PC-3 (cell line): ENCODE measurements around the gene MYO1H. TPM values are rescaled to one million over a fixed set of nuclear protein-coding genes. Genes with fewer than 3 reads are reported as not detected.

Experiments
- ATAC-seq: fragments of 200-7000 bp; cut with Tn5 transposase; 2 replicates; pipeline ENCODE4 v1.9.1; 2020; ENCODE audit warnings: mild to moderate bottlenecking, moderate library complexity
- BruUV-seq: library from RNA; stranded (reverse); fragments of 400-500 nt; replicated peaks from 2 replicates; lab custom pipeline; 2021; lab: Mats Ljungman, UMichigan
- CTCF ChIA-PET: fragments of 300-600 bp; sonication (Branson Sonifier 250); formaldehyde crosslinking; loops from one replicate; lab custom pipeline; 2022; ENCODE audit warnings: antibody characterized with exemption; lab: Charles Lee
- POLR2A ChIA-PET: fragments of 300-600 bp; sonication (Branson Sonifier 250); formaldehyde crosslinking; loops from one replicate; lab custom pipeline; 2022; ENCODE audit warnings: antibody characterized with exemption; ENCODE audit not compliant: unreplicated experiment; lab: Charles Lee
- DNase-seq: peaks from one replicate; pipeline ENCODE4 v3.0.0-alpha.2; 2015
- H2AFZ ChIP-seq: fragments of 300-600 bp; sonication (generic); 2 replicates; pipeline ENCODE4 v1.6.0; 2016; ENCODE audit warnings: antibody characterized with exemption, low read length
- H3F3A ChIP-seq: fragments of 300-600 bp; sonication (generic); one replicate; pipeline ENCODE4 v1.6.0; 2017; ENCODE audit warnings: antibody characterized with exemption, low read length, control low read depth, mild to moderate bottlenecking; ENCODE audit not compliant: unreplicated experiment
- H3K27ac ChIP-seq: fragments of 300-600 bp; sonication (generic); 2 replicates; pipeline ENCODE4 v1.5.1; 2016; ENCODE audit warnings: mild to moderate bottlenecking, low read length
- H3K27me3 ChIP-seq: fragments of 300-600 bp; sonication (generic); 2 replicates; pipeline ENCODE4 v1.6.1; 2016; ENCODE audit warnings: low read length, mixed read lengths
- H3K36me3 ChIP-seq: fragments of 300-600 bp; sonication (generic); 2 replicates; pipeline ENCODE4 v1.6.1; 2016; ENCODE audit warnings: low read depth, mixed run types, low read length, mixed read lengths
- H3K4me1 ChIP-seq: fragments of 300-600 bp; sonication (generic); 2 replicates; pipeline ENCODE4 v1.5.1; 2016; ENCODE audit warnings: low read length; ENCODE audit not compliant: insufficient read depth
- H3K4me2 ChIP-seq: fragments of 300-600 bp; sonication (generic); 2 replicates; pipeline ENCODE4 v1.6.0; 2016; ENCODE audit warnings: low read length
- H3K4me3 ChIP-seq: fragments of 300-600 bp; sonication (generic); 2 replicates; pipeline ENCODE4 v1.5.1; 2016; ENCODE audit warnings: mild to moderate bottlenecking, low read length, mixed read lengths
- H3K79me2 ChIP-seq: fragments of 300-600 bp; sonication (generic); 2 replicates; pipeline ENCODE4 v1.6.1; 2017; ENCODE audit warnings: low read length, mixed read lengths
- H3K9ac ChIP-seq: fragments of 300-600 bp; sonication (generic); 2 replicates; pipeline ENCODE4 v1.6.0; 2016; ENCODE audit warnings: mild to moderate bottlenecking, low read length
- H3K9me2 ChIP-seq: fragments of 300-600 bp; sonication (generic); replicated peaks from 2 replicates; pipeline ENCODE4 v1.6.1; 2016; ENCODE audit warnings: mixed run types, low read length, mixed read lengths
- H3K9me3 ChIP-seq: fragments of 300-600 bp; sonication (generic); 2 replicates; pipeline ENCODE4 v1.6.1; 2016; ENCODE audit warnings: low read length, mixed read lengths
- H4K20me1 ChIP-seq: fragments of 300-600 bp; sonication (generic); 2 replicates; pipeline ENCODE4 v1.6.1; 2016; ENCODE audit warnings: low read length, mixed read lengths
- EZH2 ChIP-seq: fragments of 300-600 bp; sonication (generic); IDR thresholded peaks from one replicate; pipeline ENCODE4 v1.6.1; 2017; ENCODE audit warnings: antibody characterized with exemption, mild to moderate bottlenecking, low read length; ENCODE audit not compliant: unreplicated experiment
- EZH2phosphoT487 ChIP-seq: fragments of 300-600 bp; sonication (generic); IDR thresholded peaks from 2 replicates; pipeline ENCODE4 v1.6.1; 2018; ENCODE audit warnings: mild to moderate bottlenecking, antibody characterized with exemption, low read length, borderline replicate concordance
- intact Hi-C: fragments of 100-400 bp; cut with micrococcal nuclease; formaldehyde crosslinking; loops from 2 replicates; pipeline ENCODE4 v1.9.0; 2023
- total RNA-seq: library from RNA; depleted of rRNA; stranded (reverse); fragments of >200 nt; gene quantifications from 2 replicates; pipeline ENCODE4 v1.2.3, GENCODE V29; 2014
- TF ChIP-seq, protein P1 (sequence below): fragments of 300-600 bp; sonication (generic); conservative IDR thresholded peaks from 2 replicates; pipeline ENCODE4 v1.5.1; 2017; ENCODE audit warnings: antibody characterized with exemption, low read depth, mild to moderate bottlenecking, low read length

The MYO1H gene
- total RNA-seq, 1 experiment from 2014 or later: not detected

DNA sequence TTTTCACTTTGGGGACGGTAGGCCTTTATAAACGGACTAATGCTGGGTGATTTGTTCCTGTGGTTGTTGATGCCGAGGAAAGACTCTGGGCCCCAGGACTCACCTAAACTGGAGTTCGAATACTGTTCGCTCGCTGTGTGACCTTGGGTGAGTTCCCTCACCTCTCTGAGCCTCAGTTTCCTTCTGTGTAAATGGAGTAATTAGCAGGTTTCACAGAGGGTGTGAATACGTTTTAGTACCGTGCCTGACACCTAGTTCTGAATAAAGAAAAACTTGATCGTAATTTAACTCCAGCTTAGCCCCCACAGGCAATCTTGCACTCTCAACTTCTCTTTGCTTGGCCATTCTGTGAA is 130.2 kb downstream of the MYO1H start:
- ChIA-PET CTCF (interaction anchor here (0.7 kb wide), 1 partner anchor 50 kb away, joined by 3 read pairs; no protein-coding TSS in a partner anchor), POLR2A (no interaction called here)
- no peaks in the 10 kb centered on the region for H4K20me1 ChIP-seq
- H3K4me1 ChIP-seq: peaks cover 26% of the 10 kb centered on the region
- TSS peak; percentile 73 for BruUV-seq
- H3K79me2 ChIP-seq: peaks cover 68% of the 10 kb centered on the region
- H2AFZ ChIP-seq: peak overlapping the region; percentile 91
- intact Hi-C loops: no loop called here
- no peak for ATAC-seq
- no peaks in the 10 kb centered on the region for H3K27me3 ChIP-seq
- H3K27ac ChIP-seq: no peak overlapping the region
- no peaks in the 10 kb centered on the region for H3K36me3 ChIP-seq
- peak overlapping the region; percentile 94 for H3K4me2 ChIP-seq
- TF ChIP-seq EZH2 (no peak), EZH2phosphoT487 (no peak)
- TF ChIP-seq, protein P1, sequence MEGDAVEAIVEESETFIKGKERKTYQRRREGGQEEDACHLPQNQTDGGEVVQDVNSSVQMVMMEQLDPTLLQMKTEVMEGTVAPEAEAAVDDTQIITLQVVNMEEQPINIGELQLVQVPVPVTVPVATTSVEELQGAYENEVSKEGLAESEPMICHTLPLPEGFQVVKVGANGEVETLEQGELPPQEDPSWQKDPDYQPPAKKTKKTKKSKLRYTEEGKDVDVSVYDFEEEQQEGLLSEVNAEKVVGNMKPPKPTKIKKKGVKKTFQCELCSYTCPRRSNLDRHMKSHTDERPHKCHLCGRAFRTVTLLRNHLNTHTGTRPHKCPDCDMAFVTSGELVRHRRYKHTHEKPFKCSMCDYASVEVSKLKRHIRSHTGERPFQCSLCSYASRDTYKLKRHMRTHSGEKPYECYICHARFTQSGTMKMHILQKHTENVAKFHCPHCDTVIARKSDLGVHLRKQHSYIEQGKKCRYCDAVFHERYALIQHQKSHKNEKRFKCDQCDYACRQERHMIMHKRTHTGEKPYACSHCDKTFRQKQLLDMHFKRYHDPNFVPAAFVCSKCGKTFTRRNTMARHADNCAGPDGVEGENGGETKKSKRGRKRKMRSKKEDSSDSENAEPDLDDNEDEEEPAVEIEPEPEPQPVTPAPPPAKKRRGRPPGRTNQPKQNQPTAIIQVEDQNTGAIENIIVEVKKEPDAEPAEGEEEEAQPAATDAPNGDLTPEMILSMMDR: no peak
- no peaks in the 10 kb centered on the region for H3F3A ChIP-seq
- H3K9ac ChIP-seq: peak overlapping the region; percentile 86
- peak overlapping the region; percentile 90 for H3K4me3 ChIP-seq
- no peaks in the 10 kb centered on the region for H3K9me3 ChIP-seq
- no peak for DNase-seq
- no peaks in the 10 kb centered on the region for H3K9me2 ChIP-seq

DNA sequence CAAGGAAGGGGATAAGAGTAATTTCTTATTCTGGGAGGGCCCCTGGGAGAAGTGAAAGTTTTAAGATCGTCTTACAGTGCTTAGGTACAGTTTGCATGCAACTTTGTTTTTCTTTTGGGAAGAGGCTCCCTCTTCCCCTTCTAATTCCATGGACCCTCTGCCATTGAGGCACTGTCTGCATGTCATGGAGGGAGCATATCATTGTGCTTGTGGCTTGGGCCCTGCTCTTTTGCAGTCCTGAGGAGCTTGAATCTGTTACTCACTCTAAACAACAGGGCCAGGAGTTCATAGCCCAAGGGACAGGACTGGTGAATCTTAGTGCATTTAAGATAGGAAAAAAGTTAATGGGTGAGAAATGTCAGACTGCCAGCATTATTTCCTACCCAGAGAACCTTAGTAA is 132.1 kb downstream of the MYO1H start:
- BruUV-seq: no TSS peak
- no peak overlapping the region for H3K9ac ChIP-seq
- H3K36me3 ChIP-seq: peaks cover 10% of the 10 kb centered on the region; the same call in 1 of the 2 replicates
- intact Hi-C loops: no loop called here
- no peaks in the 10 kb centered on the region for H3F3A ChIP-seq
- H3K4me3 ChIP-seq: no peak overlapping the region
- no peak for TF ChIP-seq EZH2
- TF ChIP-seq EZH2phosphoT487: no peak
- TF ChIP-seq, protein P1: no peak
- DNase-seq (no peak), ATAC-seq (no peak)
- no peaks in the 10 kb centered on the region for H3K9me3 ChIP-seq
- H3K27me3 ChIP-seq: no peaks in the 10 kb centered on the region
- H2AFZ ChIP-seq: no peak overlapping the region
- ChIA-PET POLR2A (no interaction called here), CTCF (no interaction called here)
- H3K79me2 ChIP-seq: peaks cover 49% of the 10 kb centered on the region
- H3K4me2 ChIP-seq: no peak overlapping the region
- peaks cover 26% of the 10 kb centered on the region for H3K4me1 ChIP-seq
- H3K27ac ChIP-seq: no peak overlapping the region
- no peaks in the 10 kb centered on the region for H3K9me2 ChIP-seq
- no peaks in the 10 kb centered on the region for H4K20me1 ChIP-seq

DNA sequence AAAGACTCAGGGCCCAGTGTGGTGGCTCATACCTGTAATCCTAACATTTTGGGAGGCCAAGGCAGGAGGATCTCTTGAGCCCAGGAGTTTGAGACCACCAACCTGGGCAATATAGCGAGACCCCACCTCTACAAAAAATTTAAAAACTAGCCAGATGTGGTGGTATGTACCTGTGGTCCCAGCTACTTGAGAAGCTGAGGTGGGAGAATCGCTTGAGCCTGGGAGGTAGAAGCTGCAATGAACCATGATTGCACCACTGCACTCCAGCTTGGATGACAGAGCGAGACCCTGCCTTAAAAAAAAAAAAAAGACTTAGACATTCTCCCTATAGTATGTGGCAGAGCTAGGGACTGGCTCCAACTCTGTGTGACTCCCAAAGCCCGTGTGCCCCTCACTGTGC is 132.7 kb downstream of the MYO1H start:
- DNase-seq (no peak), ATAC-seq (no peak)
- peaks cover 15% of the 10 kb centered on the region for H3K36me3 ChIP-seq
- no peak overlapping the region for H3K4me3 ChIP-seq
- BruUV-seq: no TSS peak
- peaks cover 25% of the 10 kb centered on the region for H3K4me1 ChIP-seq
- no peak overlapping the region for H2AFZ ChIP-seq
- no peaks in the 10 kb centered on the region for H3K9me2 ChIP-seq
- TF ChIP-seq EZH2: no peak
- TF ChIP-seq, protein P1: no peak
- no peak for TF ChIP-seq EZH2phosphoT487
- no peaks in the 10 kb centered on the region for H3K9me3 ChIP-seq
- no peaks in the 10 kb centered on the region for H4K20me1 ChIP-seq
- H3K4me2 ChIP-seq: no peak overlapping the region
- POLR2A ChIA-PET: no interaction called here
- intact Hi-C loops: no loop called here
- no peaks in the 10 kb centered on the region for H3F3A ChIP-seq
- H3K9ac ChIP-seq: no peak overlapping the region
- H3K27me3 ChIP-seq: no peaks in the 10 kb centered on the region
- peaks cover 44% of the 10 kb centered on the region for H3K79me2 ChIP-seq
- no peak overlapping the region for H3K27ac ChIP-seq
- CTCF ChIA-PET: interaction anchor here (0.6 kb wide), 1 partner anchor 47 kb away, joined by 3 read pairs; no protein-coding TSS in a partner anchor
